ENCODE results near the gene WFDC6.

Gene WFDC6

DNA sequence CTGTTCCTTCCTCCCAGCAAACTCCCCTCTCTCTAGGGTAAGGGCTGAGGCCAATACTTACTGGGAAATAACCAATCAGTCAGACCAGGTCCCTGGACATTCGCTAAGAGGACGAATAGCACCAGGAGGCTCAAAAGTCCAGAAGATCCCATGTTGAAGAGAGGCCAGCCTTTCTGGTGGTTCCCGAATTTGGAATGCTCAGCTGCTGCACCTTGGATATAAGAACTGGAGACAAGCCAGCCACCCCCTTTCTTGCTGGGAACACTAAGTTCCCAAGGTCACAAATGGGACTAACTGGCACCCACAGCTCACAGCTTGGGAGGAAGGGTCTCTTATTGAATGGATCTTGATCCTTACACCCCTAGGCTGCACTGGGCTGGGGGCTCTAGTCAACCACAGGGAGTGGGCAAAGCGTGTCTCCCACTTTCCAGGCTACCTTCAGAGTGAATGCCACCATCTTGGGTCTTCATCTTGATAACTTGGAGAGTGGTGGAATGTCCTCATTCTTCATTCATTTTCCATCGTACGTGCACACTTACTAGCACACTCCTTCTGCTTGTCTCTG is 8.0 kb upstream of the WFDC6 start, which contains the start of gene EPPIN:
Gene EPPIN, minus strand, starts transcription at position 196 of the 565 bp plus-strand sequence. Its CDS starts 44 bp downstream, at position 152.
- no peak for TF ChIP-seq CTCF (IDR thresholded peaks at IDR 0.05; ENCODE audit: low read depth, low read length)

GRCh38 chr20:45545754-45546453 is 6.6 kb upstream of the WFDC6 start:
- no peak for TF ChIP-seq CTCF (IDR thresholded peaks at IDR 0.05; ENCODE audit: low read depth, low read length)
- no peak overlapping the region for H3K4me3 ChIP-seq (ENCODE audit: low read depth, low read length)

More for the DNA sequence above, 8.0 kb upstream of the WFDC6 start, which contains the start of gene EPPIN:
- no peak within 1 kb of the TSS for H3K4me3 ChIP-seq (ENCODE audit: low read depth, low read length)

DNA sequence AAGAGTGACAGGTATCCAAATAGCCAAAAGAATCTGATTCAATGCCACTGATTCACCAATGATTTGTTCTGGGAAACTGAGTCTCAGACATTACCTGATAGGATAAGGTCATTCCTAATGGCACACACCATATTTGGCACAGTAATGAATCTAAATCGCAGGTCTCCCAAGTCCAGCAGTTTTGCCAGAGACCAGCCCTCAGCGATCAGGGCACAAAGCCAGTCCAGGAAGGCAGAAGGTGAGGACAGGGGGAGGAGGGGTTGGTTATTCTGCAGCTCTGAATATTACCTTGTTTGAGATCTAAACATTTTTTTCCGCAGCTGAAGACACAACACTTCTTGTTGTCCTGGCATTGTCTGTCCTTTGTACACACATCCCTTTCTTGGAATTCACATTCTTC is 6.1 kb upstream of the WFDC6 start:
- no peak for TF ChIP-seq CTCF (IDR thresholded peaks at IDR 0.05; ENCODE audit: low read depth, low read length)
- H3K4me3 ChIP-seq (ENCODE audit: low read depth, low read length), result no peak overlapping the region

DNA sequence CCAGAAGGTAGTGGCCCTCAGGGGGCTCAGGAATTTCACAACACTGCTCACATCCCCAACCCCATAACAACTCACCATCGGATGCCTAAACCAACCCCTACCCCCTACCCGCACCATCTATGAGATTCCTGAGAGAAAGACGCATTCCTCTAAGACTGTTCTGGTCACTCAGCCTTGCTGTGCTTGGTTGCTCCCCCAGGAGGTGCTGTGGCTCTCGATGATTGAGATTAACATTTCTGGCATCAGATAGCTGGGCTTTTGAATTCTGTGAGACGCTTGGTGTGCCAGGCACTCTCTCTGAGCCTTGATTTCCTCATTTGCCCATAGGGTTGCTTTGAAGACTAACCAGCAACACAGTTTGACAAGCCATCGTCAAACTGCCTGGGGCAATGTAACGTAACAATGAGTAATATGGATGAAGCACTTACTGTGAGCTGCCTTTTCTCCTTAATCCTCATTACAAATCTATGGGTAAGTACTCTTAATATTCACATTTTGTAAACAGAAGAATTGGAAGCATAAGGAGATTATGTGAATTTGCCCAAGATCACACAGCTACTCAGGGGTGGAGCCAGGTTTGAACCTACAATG is 978 bp downstream of the WFDC6 start:
- no peak overlapping the region for H3K4me3 ChIP-seq (ENCODE audit: low read depth, low read length)
- TF ChIP-seq CTCF (IDR thresholded peaks at IDR 0.05; ENCODE audit: low read depth, low read length), result no peak

- TF ChIP-seq CTCF (IDR thresholded peaks at IDR 0.05; ENCODE audit: low read depth, low read length), result no peak
- H3K4me3 ChIP-seq (ENCODE audit: low read depth, low read length), result no peak overlapping the region
These were observed 12.0 kb downstream of the WFDC6 start for GRCh38 chr20:45527294-45527693.

DNA sequence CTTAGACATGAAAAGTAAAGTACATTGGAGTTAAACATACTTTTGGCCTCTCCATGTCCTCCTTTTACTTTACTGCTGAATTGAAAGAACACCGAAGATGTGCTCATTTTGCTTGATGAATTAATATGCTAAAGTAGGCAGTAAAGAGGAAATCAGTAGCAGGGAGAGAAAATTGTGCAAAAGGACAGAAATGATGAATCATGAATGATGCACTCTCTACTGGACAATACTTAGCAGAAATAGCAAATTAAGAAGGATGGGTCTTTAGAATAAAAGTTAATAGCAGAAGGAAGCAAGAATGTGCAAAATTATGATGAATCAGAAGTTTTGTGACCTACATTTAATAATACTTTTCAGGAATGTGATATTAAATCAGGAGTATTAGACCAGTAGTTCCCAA is 15.5 kb downstream of the WFDC6 start:
- TF ChIP-seq CTCF (IDR thresholded peaks at IDR 0.05; ENCODE audit: low read depth, low read length), result no peak
- no peak overlapping the region for H3K4me3 ChIP-seq (ENCODE audit: low read depth, low read length)

DNA sequence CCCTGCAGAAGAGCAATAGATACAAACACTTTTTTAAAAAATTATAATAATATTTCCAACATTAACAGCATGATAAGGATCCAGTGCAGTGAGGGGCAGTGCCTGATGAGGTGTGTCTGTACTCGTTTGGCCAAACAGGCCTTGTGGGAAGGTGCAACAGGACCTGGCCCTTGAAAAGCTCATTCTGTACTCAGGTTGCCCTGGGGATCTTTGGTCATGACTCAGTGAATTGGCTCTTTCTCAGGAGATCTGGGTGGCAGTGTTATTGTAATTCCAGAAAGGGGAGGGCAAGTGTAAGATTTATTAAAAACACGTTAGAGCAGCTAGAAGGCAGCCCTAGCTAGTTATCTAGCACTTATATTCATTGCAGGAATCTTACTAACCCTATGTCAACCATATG is 21.0 kb downstream of the WFDC6 start:
- H3K4me3 ChIP-seq (ENCODE audit: low read depth, low read length), result no peak overlapping the region
- no peak for TF ChIP-seq CTCF (IDR thresholded peaks at IDR 0.05; ENCODE audit: low read depth, low read length)
